BLaER1 (cell line): ENCODE data around the gene LRP1.
A peak's percentile ranks its signal among the peaks of the same experiment; 100 is the strongest.

Source experiments
- H3K27ac ChIP-seq: shearing (Covaris generic); formaldehyde crosslinking; 2 replicates; pipeline ENCODE4 v1.8.1; 2022
- H3K27me3 ChIP-seq: shearing (Covaris generic); formaldehyde crosslinking; 2 replicates; pipeline ENCODE4 v1.8.1; 2022
- H3K36me3 ChIP-seq: shearing (Covaris generic); formaldehyde crosslinking; 2 replicates; pipeline ENCODE4 v1.8.1; 2022
- H3K4me1 ChIP-seq: shearing (Covaris generic); formaldehyde crosslinking; 2 replicates; pipeline ENCODE4 v1.8.1; 2022
- H3K4me2 ChIP-seq: shearing (Covaris generic); formaldehyde crosslinking; 2 replicates; pipeline ENCODE4 v1.8.1; 2022
- H3K4me3 ChIP-seq: shearing (Covaris generic); formaldehyde crosslinking; 2 replicates; pipeline ENCODE4 v1.8.1; 2022
- H3K9ac ChIP-seq: shearing (Covaris generic); formaldehyde crosslinking; 2 replicates; pipeline ENCODE4 v1.8.1; 2022
- H3K9me3 ChIP-seq: shearing (Covaris generic); formaldehyde crosslinking; 2 replicates; pipeline ENCODE4 v1.8.1; 2022
- H4K20me1 ChIP-seq: shearing (Covaris generic); formaldehyde crosslinking; 2 replicates; pipeline ENCODE4 v1.8.1; 2022
- Cebpa-rat ChIP-seq: shearing (Covaris generic); IDR thresholded peaks from 2 replicates; pipeline ENCODE4 v1.8.1; 2022

The LRP1 gene

DNA sequence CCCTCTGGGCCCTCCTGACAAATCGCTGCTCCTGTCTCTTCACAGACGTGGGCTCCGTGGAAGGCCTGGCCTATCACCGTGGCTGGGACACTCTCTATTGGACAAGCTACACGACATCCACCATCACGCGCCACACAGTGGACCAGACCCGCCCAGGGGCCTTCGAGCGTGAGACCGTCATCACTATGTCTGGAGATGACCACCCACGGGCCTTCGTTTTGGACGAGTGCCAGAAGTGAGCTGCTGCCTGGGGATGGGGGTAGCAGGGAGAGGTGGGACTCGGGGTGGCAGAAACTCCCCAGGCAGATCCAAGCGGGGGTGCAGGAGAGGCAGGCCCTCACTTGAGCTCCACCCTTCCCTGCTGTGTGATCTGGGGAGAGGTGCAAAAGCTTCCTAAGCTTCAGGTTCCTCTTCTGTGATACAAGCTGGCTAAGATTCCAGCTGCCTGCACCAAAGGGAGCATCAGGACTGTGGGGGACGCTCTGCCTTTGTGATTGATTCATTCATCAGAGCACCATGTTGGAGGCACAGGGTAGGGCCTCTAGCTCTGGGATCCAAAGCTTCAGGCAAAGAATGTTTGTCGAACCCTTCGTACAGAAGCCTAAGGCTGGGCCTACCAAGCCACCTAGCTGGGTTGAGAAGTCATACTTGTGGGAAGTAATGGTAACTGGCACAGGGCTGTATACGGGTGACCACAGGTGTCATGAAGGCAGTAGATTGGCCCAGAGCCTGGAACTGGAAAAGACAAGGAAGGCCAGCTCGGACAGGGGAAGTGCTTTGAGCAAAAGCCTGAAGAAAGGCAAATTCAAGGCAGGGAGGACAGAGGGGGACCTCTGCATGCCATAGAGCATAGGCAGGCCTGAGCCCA, 59.2 kb downstream of the LRP1 start:
- Histone ChIP-seq H3K4me1 (peaks cover 9% of the 10 kb centered on the region; the same call in 1 of the 2 replicates), H3K36me3 (peaks cover 68% of the 10 kb centered on the region), H3K4me3 (no peak overlapping the region), H3K9ac (no peak overlapping the region), H3K9me3 (no peaks in the 10 kb centered on the region), H3K27me3 (no peaks in the 10 kb centered on the region), H3K4me2 (peak overlapping the region; percentile 2; the same call in 1 of the 2 replicates), H4K20me1 (no peaks in the 10 kb centered on the region), H3K27ac (no peak overlapping the region)
- TF ChIP-seq Cebpa-rat: no peak

DNA sequence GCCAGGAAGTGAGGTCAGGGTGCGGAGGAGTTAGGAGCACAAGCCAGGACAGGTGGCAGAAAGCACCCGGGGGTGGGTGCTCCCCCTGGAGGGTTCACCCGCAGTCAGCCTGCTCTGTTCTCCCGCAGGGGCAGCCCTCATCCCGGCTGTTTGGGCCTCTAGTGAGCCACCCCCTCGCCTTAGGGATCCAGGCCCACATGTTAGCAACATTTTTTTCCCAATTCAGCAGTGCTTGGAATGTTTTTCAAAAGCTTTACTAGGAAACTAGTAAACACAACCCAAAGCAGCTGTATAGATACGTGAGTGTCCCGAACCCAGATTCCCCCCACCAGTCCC, 59.8 kb downstream of the LRP1 start:
- H3K27ac ChIP-seq: no peak overlapping the region
- no peak overlapping the region for H3K9ac ChIP-seq
- TF ChIP-seq Cebpa-rat: no peak
- H3K4me1 ChIP-seq: peaks cover 8% of the 10 kb centered on the region; the same call in 1 of the 2 replicates
- H3K36me3 ChIP-seq: peaks cover 74% of the 10 kb centered on the region
- no peaks in the 10 kb centered on the region for H3K9me3 ChIP-seq
- no peaks in the 10 kb centered on the region for H3K27me3 ChIP-seq
- no peaks in the 10 kb centered on the region for H4K20me1 ChIP-seq
- no peak overlapping the region for H3K4me3 ChIP-seq
- peak overlapping the region; percentile 2; the same call in 1 of the 2 replicates for H3K4me2 ChIP-seq

GRCh38 chr12:57190037-57190436, 61.8 kb downstream of the LRP1 start:
- H3K27me3 ChIP-seq: no peaks in the 10 kb centered on the region
- TF ChIP-seq Cebpa-rat: no peak
- H3K9me3 ChIP-seq: no peaks in the 10 kb centered on the region
- no peak overlapping the region for H3K4me3 ChIP-seq
- H3K9ac ChIP-seq: no peak overlapping the region
- no peak overlapping the region for H3K4me2 ChIP-seq
- H4K20me1 ChIP-seq: no peaks in the 10 kb centered on the region
- H3K4me1 ChIP-seq: peaks cover 8% of the 10 kb centered on the region
- H3K27ac ChIP-seq: no peak overlapping the region
- peaks cover 74% of the 10 kb centered on the region for H3K36me3 ChIP-seq

DNA sequence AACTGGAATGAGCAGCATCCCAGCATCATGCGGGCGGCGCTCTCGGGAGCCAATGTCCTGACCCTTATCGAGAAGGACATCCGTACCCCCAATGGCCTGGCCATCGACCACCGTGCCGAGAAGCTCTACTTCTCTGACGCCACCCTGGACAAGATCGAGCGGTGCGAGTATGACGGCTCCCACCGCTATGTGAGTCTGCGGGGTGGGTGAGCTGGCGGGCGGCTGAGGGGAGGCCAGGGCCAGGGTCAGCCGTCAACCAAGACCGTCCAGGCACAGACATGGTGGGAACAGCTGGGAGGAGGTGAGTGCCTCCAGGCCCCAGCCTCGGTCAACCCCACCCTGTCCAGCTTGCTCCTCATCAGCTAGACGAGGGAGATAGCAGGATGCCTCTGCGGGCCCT, 62.5 kb downstream of the LRP1 start:
- no peak overlapping the region for H3K4me3 ChIP-seq
- H3K36me3 ChIP-seq: peaks cover 67% of the 10 kb centered on the region
- 0 out of 2 replicates have a peak, but pooled peaks cover 5% of the 10 kb centered on the region for H4K20me1 ChIP-seq
- H3K9ac ChIP-seq: no peak overlapping the region
- TF ChIP-seq Cebpa-rat: no peak
- H3K27me3 ChIP-seq: no peaks in the 10 kb centered on the region
- H3K4me1 ChIP-seq: peaks cover 16% of the 10 kb centered on the region
- H3K27ac ChIP-seq: no peak overlapping the region
- no peaks in the 10 kb centered on the region for H3K9me3 ChIP-seq
- H3K4me2 ChIP-seq: no peak overlapping the region

GRCh38 chr12:57191410-57191809, 63.1 kb downstream of the LRP1 start:
- no peaks in the 10 kb centered on the region for H3K9me3 ChIP-seq
- H4K20me1 ChIP-seq: 0 out of 2 replicates have a peak, but pooled peaks cover 11% of the 10 kb centered on the region
- TF ChIP-seq Cebpa-rat: no peak
- H3K27ac ChIP-seq: no peak overlapping the region
- H3K9ac ChIP-seq: no peak overlapping the region
- peaks cover 61% of the 10 kb centered on the region for H3K36me3 ChIP-seq
- H3K4me1 ChIP-seq: peaks cover 22% of the 10 kb centered on the region
- no peak overlapping the region for H3K4me2 ChIP-seq
- no peaks in the 10 kb centered on the region for H3K27me3 ChIP-seq
- H3K4me3 ChIP-seq: no peak overlapping the region

DNA sequence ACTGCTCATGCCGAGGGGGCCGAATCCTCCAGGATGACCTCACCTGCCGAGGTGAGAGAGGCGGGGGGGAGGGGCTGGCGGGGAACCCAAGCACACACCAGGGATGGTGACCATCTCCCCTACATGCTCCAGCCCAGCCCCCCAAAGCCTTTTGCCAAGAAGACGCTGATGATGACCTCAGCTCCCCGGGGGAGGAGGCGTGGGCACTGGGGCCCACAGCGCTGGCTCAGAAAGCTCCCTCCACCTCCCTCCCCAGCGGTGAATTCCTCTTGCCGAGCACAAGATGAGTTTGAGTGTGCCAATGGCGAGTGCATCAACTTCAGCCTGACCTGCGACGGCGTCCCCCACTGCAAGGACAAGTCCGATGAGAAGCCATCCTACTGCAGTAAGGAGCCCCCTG, 64.6 kb downstream of the LRP1 start:
- H3K4me2 ChIP-seq: no peak overlapping the region
- H3K9ac ChIP-seq: no peak overlapping the region
- no peaks in the 10 kb centered on the region for H3K9me3 ChIP-seq
- peaks cover 24% of the 10 kb centered on the region for H3K4me1 ChIP-seq
- no peak overlapping the region for H3K4me3 ChIP-seq
- no peak for TF ChIP-seq Cebpa-rat
- peaks cover 61% of the 10 kb centered on the region for H3K36me3 ChIP-seq
- 0 out of 2 replicates have a peak, but pooled peaks cover 16% of the 10 kb centered on the region for H4K20me1 ChIP-seq
- H3K27ac ChIP-seq: no peak overlapping the region
- H3K27me3 ChIP-seq: no peaks in the 10 kb centered on the region

DNA sequence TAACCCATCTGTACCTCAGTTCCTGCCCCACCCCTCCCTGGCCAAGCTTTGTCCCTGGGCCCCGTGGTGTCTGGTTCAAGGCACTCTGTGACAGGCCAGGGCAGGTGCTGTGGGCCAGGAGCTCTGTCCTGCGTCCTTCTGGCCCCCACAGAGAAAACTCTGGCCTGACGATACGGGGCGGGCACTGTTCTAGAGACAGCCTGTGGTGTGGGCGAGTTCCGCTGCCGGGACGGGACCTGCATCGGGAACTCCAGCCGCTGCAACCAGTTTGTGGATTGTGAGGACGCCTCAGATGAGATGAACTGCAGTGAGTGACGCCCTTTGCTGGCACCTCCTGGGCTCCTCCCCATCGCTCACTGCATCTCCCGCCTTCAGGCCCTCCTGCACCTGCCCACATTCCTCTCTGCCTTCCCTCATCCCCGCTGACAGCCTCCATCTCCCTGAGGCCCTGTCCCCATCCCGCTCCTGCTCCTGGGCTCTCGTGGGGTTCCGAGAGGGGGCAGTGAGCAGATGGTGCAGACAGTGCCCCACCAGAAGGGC, 65.5 kb downstream of the LRP1 start:
- H3K27me3 ChIP-seq: no peaks in the 10 kb centered on the region
- H3K9ac ChIP-seq: no peak overlapping the region
- no peaks in the 10 kb centered on the region for H3K9me3 ChIP-seq
- H4K20me1 ChIP-seq: 0 out of 2 replicates have a peak, but pooled peaks cover 16% of the 10 kb centered on the region
- H3K4me3 ChIP-seq: no peak overlapping the region
- no peak overlapping the region for H3K4me2 ChIP-seq
- peaks cover 70% of the 10 kb centered on the region for H3K36me3 ChIP-seq
- H3K4me1 ChIP-seq: peaks cover 21% of the 10 kb centered on the region
- no peak for TF ChIP-seq Cebpa-rat
- no peak overlapping the region for H3K27ac ChIP-seq

GRCh38 chr12:57194253-57194652, 66.0 kb downstream of the LRP1 start:
- no peak for TF ChIP-seq Cebpa-rat
- Histone ChIP-seq H3K27me3 (no peaks in the 10 kb centered on the region), H3K4me3 (no peak overlapping the region), H3K27ac (no peak overlapping the region), H3K9me3 (no peaks in the 10 kb centered on the region), H3K36me3 (peaks cover 71% of the 10 kb centered on the region), H3K4me2 (no peak overlapping the region), H3K9ac (no peak overlapping the region), H4K20me1 (0 out of 2 replicates have a peak, but pooled peaks cover 16% of the 10 kb centered on the region), H3K4me1 (peaks cover 21% of the 10 kb centered on the region)

GRCh38 chr12:57195186-57195585, 66.9 kb downstream of the LRP1 start:
- Histone ChIP-seq H3K27ac (no peak overlapping the region), H3K4me2 (peak overlapping the region; percentile 77), H3K27me3 (no peaks in the 10 kb centered on the region), H3K9ac (no peak overlapping the region), H3K9me3 (no peaks in the 10 kb centered on the region), H3K36me3 (peaks cover 77% of the 10 kb centered on the region), H3K4me3 (no peak overlapping the region), H4K20me1 (0 out of 2 replicates have a peak, but pooled peaks cover 16% of the 10 kb centered on the region), H3K4me1 (peaks cover 21% of the 10 kb centered on the region)
- no peak for TF ChIP-seq Cebpa-rat

- H3K27ac ChIP-seq: no peak overlapping the region; the same call in 1 of the 2 replicates
- peaks cover 74% of the 10 kb centered on the region for H3K36me3 ChIP-seq
- no peak for TF ChIP-seq Cebpa-rat
- H4K20me1 ChIP-seq: 0 out of 2 replicates have a peak, but pooled peaks cover 16% of the 10 kb centered on the region
- peak overlapping the region; percentile 77 for H3K4me2 ChIP-seq
- peak overlapping the region; percentile 24; the same call in 1 of the 2 replicates for H3K9ac ChIP-seq
- no peaks in the 10 kb centered on the region for H3K9me3 ChIP-seq
- no peak overlapping the region for H3K4me3 ChIP-seq
- H3K27me3 ChIP-seq: no peaks in the 10 kb centered on the region
- H3K4me1 ChIP-seq: peaks cover 21% of the 10 kb centered on the region
Measured at GRCh38 chr12:57195611-57196371, 67.5 kb downstream of the LRP1 start.
